SKM-1 treated with dmso at 0.1 percent for 144 hours (cell line): ENCODE data around the gene CXCL1.

Source experiments
- DNase-seq: peaks from one replicate; lab custom pipeline; 2025; ENCODE audit not compliant: unreplicated experiment; lab: John Stamatoyannopoulos, UW

CXCL1 gene

DNA sequence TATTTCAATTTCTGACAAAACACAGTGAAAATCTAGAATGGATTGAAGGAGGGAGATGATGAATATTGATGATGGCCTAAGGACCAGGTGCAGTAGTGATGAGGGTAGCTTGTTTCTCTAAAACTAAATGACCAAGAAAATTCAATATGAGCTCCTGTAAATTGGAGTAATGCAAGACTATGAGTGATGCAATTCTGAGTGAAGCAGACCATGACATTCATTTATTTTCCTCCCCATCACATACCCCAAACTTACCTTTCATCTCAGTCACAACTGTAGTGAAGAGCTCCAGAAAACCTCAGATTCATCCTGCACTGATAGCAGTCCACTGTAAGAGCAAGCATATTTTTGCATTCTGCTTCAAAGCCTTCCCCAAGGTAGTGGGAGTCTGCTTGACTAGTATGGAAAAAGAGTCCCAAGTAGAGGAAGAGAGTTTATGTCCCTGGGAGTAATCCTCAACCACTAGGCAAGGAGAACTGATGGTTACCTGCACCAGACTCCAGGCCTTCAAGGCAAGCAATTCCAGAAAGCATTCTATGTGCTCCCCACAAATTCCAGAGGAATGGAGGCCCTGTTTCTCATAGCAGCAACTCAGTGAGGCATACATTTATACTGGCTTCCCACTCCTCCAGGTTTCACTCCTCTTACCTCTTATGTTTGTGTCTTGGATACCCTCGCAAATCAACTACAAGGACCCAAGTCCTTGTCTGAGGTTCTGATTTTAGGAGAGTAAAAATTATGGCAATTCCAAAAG is 47.2 kb downstream of the CXCL1 start:
- DNase-seq = no peak

DNA sequence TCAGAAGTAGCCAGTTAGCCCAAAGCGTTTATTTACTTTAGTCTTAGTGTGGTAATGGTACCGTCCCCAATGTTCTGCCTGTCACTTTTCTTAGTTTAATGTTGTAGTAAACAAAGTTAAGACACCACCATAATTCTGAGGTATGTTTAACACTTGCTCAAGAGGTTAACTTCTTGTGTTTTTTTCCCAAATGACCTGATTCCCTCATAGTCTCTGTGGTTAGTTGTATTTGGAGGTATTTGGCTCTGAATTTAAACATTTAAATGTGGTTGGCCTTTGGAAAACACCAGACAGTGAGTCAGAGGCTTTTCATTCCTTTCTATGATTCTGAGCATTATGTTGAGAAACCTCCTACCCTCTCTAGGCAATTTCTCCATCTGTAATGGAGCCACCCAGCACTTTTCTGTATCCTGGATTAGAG is 47.9 kb downstream of the CXCL1 start:
- no peak for DNase-seq

DNA sequence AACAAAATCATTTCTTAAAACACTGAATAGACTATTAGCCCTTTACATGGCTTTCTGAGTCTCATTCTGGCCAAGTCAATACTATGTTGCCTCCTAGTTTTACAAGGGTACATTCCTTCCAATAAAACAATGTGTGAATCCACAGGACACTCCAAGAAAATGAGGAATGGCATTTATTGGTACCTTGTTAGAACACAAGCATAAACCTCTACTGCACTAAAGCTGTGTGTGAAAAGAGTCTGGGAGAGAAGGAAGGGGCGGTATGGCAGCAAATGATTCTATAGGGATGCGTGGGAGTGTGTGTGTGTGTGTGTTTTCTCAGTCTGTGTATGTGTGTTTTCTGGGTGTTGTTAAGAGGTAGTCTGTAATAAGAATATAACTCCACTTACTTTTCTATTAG is 48.9 kb downstream of the CXCL1 start:
- DNase-seq = no peak

DNA sequence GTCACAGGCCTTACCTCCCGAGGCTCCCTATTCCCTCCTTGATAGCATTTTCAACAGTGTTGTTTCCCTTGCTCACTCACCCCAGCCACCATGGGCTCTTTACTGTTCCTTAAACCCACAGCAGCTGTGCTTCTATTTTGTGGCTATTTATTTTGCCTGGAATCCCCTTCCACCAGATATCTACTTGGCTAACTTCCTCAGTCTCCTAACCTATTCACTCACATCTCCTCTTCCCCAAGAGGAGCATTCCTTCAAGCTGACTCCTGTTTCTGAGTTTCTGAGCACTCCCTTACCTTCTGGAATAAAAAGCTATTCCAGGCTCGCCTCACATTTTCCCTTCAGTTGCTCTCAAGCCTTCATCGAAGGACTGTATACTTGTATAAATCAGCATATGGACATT is 50.5 kb downstream of the CXCL1 start:
- no peak for DNase-seq
